PC-3 (cell line): ENCODE data around the gene SAT2.

Source experiments
- CTCF ChIP-seq: fragments of 300-600 bp; sonication (generic); conservative IDR thresholded peaks from 2 replicates; pipeline ENCODE4 v1.5.1; 2017; ENCODE audit warnings: antibody characterized with exemption, low read depth, mild to moderate bottlenecking, low read length
- EZH2 ChIP-seq: fragments of 300-600 bp; sonication (generic); IDR thresholded peaks from one replicate; pipeline ENCODE4 v1.6.1; 2017; ENCODE audit warnings: antibody characterized with exemption, mild to moderate bottlenecking, low read length; ENCODE audit not compliant: unreplicated experiment
- EZH2phosphoT487 ChIP-seq: fragments of 300-600 bp; sonication (generic); IDR thresholded peaks from 2 replicates; pipeline ENCODE4 v1.6.1; 2018; ENCODE audit warnings: mild to moderate bottlenecking, antibody characterized with exemption, low read length, borderline replicate concordance

- TF ChIP-seq CTCF, result no peak
- no peak for TF ChIP-seq EZH2
- TF ChIP-seq EZH2phosphoT487, result no peak
Observed at GRCh38 chr17:7615265-7615747, 12.3 kb downstream of the SAT2 start.
